Measurements from ENCODE around the gene FBXL17. TPM values are rescaled to one million over a fixed set of nuclear protein-coding genes. Genes with fewer than 3 reads are reported as not detected.

Gene FBXL17
- total RNA-seq, 1 donor from 2014 or later, result 21.6 TPM

- no peak for TF ChIP-seq CTCF (IDR thresholded peaks at IDR 0.05; ENCODE audit: unreplicated experiment)
- DNase-seq (ENCODE audit: low spot score in 2 of 2, unreplicated experiment in 2 of 2), result no peak
- Mint-ChIP-seq H3K4me3 (no peak overlapping the region), H3K27me3 (ENCODE audit: low read depth) (no peaks in the 10 kb centered on the region), H3K36me3 (peaks cover 15% of the 10 kb centered on the region), H3K4me1 (no peaks in the 10 kb centered on the region), H3K9me3 (peaks cover 23% of the 10 kb centered on the region), H3K27ac (no peak overlapping the region)
Measured at GRCh38 chr5:108109059-108109458, 272.8 kb downstream of the FBXL17 start.

- DNase-seq (ENCODE audit: low spot score in 2 of 2, unreplicated experiment in 2 of 2), result no peak
- Mint-ChIP-seq H3K27me3 (ENCODE audit: low read depth) (no peaks in the 10 kb centered on the region), H3K27ac (no peak overlapping the region), H3K36me3 (peaks cover 12% of the 10 kb centered on the region), H3K9me3 (peaks cover 14% of the 10 kb centered on the region), H3K4me1 (no peaks in the 10 kb centered on the region), H3K4me3 (no peak overlapping the region)
- TF ChIP-seq CTCF (IDR thresholded peaks at IDR 0.05; ENCODE audit: unreplicated experiment), result no peak
Measured at GRCh38 chr5:108104448-108104847, 277.4 kb downstream of the FBXL17 start.

- no peak for DNase-seq (ENCODE audit: low spot score in 2 of 2, unreplicated experiment in 2 of 2)
- peaks cover 7% of the 10 kb centered on the region for H3K36me3 Mint-ChIP-seq
- TF ChIP-seq CTCF (IDR thresholded peaks at IDR 0.05; ENCODE audit: unreplicated experiment), result no peak
Measured at GRCh38 chr5:108102463-108102862, 279.4 kb downstream of the FBXL17 start.

GRCh38 chr5:108101821-108102220 is 280.1 kb downstream of the FBXL17 start:
- Mint-ChIP-seq H3K27me3 (ENCODE audit: low read depth) (no peaks in the 10 kb centered on the region), H3K4me1 (no peaks in the 10 kb centered on the region), H3K9me3 (peaks cover 11% of the 10 kb centered on the region), H3K4me3 (no peak overlapping the region), H3K27ac (no peak overlapping the region), H3K36me3 (peaks cover 7% of the 10 kb centered on the region)
- DNase-seq (ENCODE audit: low spot score in 2 of 2, unreplicated experiment in 2 of 2), result no peak
- TF ChIP-seq CTCF (IDR thresholded peaks at IDR 0.05; ENCODE audit: unreplicated experiment), result no peak

More at GRCh38 chr5:108102463-108102862, 279.4 kb downstream of the FBXL17 start:
- H3K9me3 Mint-ChIP-seq, result peaks cover 11% of the 10 kb centered on the region
- no peaks in the 10 kb centered on the region for H3K27me3 Mint-ChIP-seq (ENCODE audit: low read depth)
- no peaks in the 10 kb centered on the region for H3K4me1 Mint-ChIP-seq
- H3K27ac Mint-ChIP-seq, result no peak overlapping the region
- H3K4me3 Mint-ChIP-seq, result no peak overlapping the region

- no peak overlapping the region for H3K27ac Mint-ChIP-seq
- peaks cover 3% of the 10 kb centered on the region for H3K36me3 Mint-ChIP-seq
- TF ChIP-seq CTCF (IDR thresholded peaks at IDR 0.05; ENCODE audit: unreplicated experiment), result no peak
- no peak for DNase-seq (ENCODE audit: low spot score in 2 of 2, unreplicated experiment in 2 of 2)
- H3K4me3 Mint-ChIP-seq, result no peak overlapping the region
- no peaks in the 10 kb centered on the region for H3K27me3 Mint-ChIP-seq (ENCODE audit: low read depth)
- H3K4me1 Mint-ChIP-seq, result no peaks in the 10 kb centered on the region
- H3K9me3 Mint-ChIP-seq, result peaks cover 8% of the 10 kb centered on the region
Measured at GRCh38 chr5:108101130-108101529, 280.8 kb downstream of the FBXL17 start.

- Mint-ChIP-seq H3K36me3 (no peaks in the 10 kb centered on the region), H3K4me3 (no peak overlapping the region), H3K27me3 (ENCODE audit: low read depth) (no peaks in the 10 kb centered on the region), H3K9me3 (peaks cover 4% of the 10 kb centered on the region), H3K27ac (no peak overlapping the region), H3K4me1 (no peaks in the 10 kb centered on the region)
- TF ChIP-seq CTCF (IDR thresholded peaks at IDR 0.05; ENCODE audit: unreplicated experiment), result no peak
- DNase-seq (ENCODE audit: low spot score in 2 of 2, unreplicated experiment in 2 of 2), result no peak
Measured at GRCh38 chr5:108094800-108095199, 287.1 kb downstream of the FBXL17 start.

Measured in mesothelial cell of epicardium (in vitro differentiated cells).